Measurements from ENCODE around the gene XPR1. TPM values are rescaled to one million over a fixed set of nuclear protein-coding genes. Genes with fewer than 3 reads are reported as not detected.
A peak's percentile ranks its signal among the peaks of the same experiment; 100 is the strongest.

Gene XPR1
- total RNA-seq, 4 donors from 2014 or later: 6.8 to 23.1 (median 17.2) TPM

DNA sequence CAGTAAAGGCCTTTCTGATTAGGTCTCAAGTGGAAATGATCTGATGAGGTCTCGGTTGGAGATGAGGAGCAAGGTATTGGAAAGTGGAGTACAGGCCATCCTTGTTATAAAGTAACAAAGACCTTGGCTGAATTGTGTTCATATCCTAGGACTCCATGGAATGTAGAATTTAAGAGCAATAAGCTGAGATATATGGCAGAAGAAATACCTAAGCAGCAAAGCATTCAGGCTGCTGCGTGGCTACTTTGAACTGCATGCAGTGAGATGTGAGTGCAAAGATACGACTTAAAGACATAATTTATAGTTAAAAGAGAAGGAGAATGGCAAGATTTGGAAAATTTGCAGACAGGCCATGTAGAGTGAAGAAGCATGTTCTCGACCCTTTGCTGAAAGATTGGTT lies 11.2 kb upstream of the XPR1 start:
- Histone ChIP-seq H3K4me3 (no peak overlapping the region), H3K4me1 (peaks cover 0 to 28% (median 16%) of the 10 kb centered on the region in 3 donors), H3K9me3 (no peaks in the 10 kb centered on the region), H3K36me3 (no peaks in the 10 kb centered on the region), H3K27ac (no peak overlapping the region), H3K27me3 (no peaks in the 10 kb centered on the region)
- 86 to 87% methylated on average over 4 of the region's 4 CpGs for WGBS, 2 donors
- intact Hi-C loops (cut with DNase I): no loop called here
- DNase-seq: no peak
- TF ChIP-seq CTCF (IDR thresholded peaks at IDR 0.05): no peak
- TF ChIP-seq POLR2A (IDR thresholded peaks at IDR 0.05): no peak

DNA sequence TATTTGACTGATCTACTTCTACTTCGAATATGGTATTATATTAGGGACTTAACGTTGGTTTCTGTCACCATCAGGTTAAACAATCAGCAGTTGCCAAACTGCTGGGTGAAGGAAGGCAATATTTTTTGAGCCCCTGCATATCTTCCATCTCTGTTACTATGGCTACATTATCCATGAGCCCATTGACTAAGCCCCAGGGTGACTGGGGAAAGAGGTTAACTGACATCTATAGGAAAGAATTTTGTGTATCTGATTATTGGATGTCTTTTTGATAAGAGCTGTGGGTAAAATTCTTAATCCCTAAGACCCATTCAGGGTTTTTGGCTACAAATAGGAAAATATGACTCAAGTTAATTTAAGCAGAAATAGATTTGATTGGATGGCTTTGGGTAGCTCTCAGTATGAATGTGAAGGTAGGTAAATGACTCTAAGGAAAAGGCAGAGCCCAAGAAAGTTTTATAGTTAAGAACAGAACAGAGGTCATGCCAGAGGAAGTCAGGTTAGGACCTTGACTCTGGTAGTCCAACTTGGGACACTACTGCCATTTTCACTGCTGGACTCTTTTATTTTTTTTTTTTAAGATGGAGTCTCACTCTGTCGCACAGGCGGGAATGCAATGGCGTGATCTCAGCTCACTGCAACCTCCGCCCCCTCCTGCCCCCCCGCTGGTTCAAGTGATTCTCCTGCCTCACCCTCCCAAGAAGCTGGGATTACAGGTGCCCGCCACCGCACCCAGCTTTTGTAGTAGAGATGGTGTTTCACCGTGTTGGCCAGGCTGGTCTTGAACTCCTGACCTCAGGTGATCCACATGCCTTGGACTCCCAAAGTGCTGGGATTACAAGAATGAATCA lies 8.9 kb upstream of the XPR1 start:
- TF ChIP-seq POLR2A (IDR thresholded peaks at IDR 0.05) (no peak), CTCF (IDR thresholded peaks at IDR 0.05) (no peak)
- no peaks in the 10 kb centered on the region for H3K27me3 ChIP-seq
- H3K9me3 ChIP-seq: no peaks in the 10 kb centered on the region
- intact Hi-C loops (cut with DNase I): no loop called here
- peaks cover 0 to 7% (median 0%) of the 10 kb centered on the region in 3 donors for H3K4me1 ChIP-seq
- H3K4me3 ChIP-seq: no peak overlapping the region
- 93 to 94% methylated on average over 9 to 10 of the region's 10 CpGs for WGBS, 2 donors
- no peak for DNase-seq
- H3K27ac ChIP-seq: no peak overlapping the region
- no peaks in the 10 kb centered on the region for H3K36me3 ChIP-seq

- H3K36me3 ChIP-seq: no peaks in the 10 kb centered on the region
- H3K4me1 ChIP-seq: peaks cover 0 to 7% (median 0%) of the 10 kb centered on the region in 3 donors
- no peak overlapping the region for H3K4me3 ChIP-seq
- WGBS, 2 donors: 38 to 46% methylated on average over 3 of the region's 3 CpGs
- intact Hi-C loops (cut with DNase I): no loop called here
- no peak overlapping the region for H3K27ac ChIP-seq
- no peaks in the 10 kb centered on the region for H3K9me3 ChIP-seq
- DNase-seq: no peak
- TF ChIP-seq POLR2A (IDR thresholded peaks at IDR 0.05) (no peak), CTCF (IDR thresholded peaks at IDR 0.05) (peak in 4 of 6 experiments; percentile 13 to 26 (median 18))
- H3K27me3 ChIP-seq: no peaks in the 10 kb centered on the region
Measured at GRCh38 chr1:180623579-180624347, 8.1 kb upstream of the XPR1 start.

DNA sequence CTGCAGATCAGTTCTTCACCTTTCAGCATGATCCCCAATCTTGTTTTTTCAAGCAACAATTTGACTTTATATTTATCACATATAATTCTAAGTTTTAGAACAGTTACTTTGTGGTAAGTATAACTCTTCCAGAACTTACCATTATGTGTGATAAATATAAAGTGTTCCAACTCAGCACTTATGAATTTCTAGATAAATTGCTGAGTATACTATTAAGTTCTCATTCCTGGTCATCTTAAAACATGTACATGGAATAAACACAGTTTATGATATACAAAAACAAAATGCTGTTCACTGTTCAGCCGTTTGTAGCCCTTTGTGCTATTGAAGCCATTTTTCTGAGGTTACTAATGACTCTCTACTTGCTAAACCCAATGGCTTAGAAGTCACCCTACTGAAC lies 5.1 kb upstream of the XPR1 start:
- WGBS, 2 donors: 37 to 63% methylated on average over 1 of the region's 1 CpG

More for the DNA sequence above, 5.1 kb upstream of the XPR1 start:
- no peak for DNase-seq
- Histone ChIP-seq H3K36me3 (no peaks in the 10 kb centered on the region), H3K4me1 (peaks cover 0 to 15% (median 5%) of the 10 kb centered on the region in 3 donors), H3K27me3 (no peaks in the 10 kb centered on the region), H3K4me3 (no peak overlapping the region), H3K27ac (no peak overlapping the region), H3K9me3 (no peaks in the 10 kb centered on the region)
- intact Hi-C loops (cut with DNase I): no loop called here
- TF ChIP-seq CTCF (IDR thresholded peaks at IDR 0.05) (no peak), POLR2A (IDR thresholded peaks at IDR 0.05) (no peak)
